ENCODE measurements around the gene AP3M1. TPM values are rescaled to one million over a fixed set of nuclear protein-coding genes. Genes with fewer than 3 reads are reported as not detected.

Gene AP3M1
- total RNA-seq, 6 experiments from 2014 or later, result 16.2 to 22.4 (median 19.9) TPM

- 19% methylated on average over 10 of the region's 10 CpGs for WGBS (ENCODE audit: insufficient coverage, low coverage, low lambda C conversion rate, missing lambda C conversion rate)
- Histone ChIP-seq H3K4me1 (peaks cover 0 to 45% (median 9%) of the 10 kb centered on the region in 4 donors), H3K4me3 (peak overlapping the region; percentile 70 to 83 (median 83)), H3K9me3 (no peaks in the 10 kb centered on the region), H3K27me3 (no peaks in the 10 kb centered on the region), H3K27ac (peak overlapping the region; percentile 92 to 98 (median 96)), H3K36me3 (no peaks in the 10 kb centered on the region)
- intact Hi-C loops (cut with DNase I), result no loop called here
- ATAC-seq (no peak), DNase-seq (no peak)
- TF ChIP-seq CTCF (IDR thresholded peaks at IDR 0.05) (no peak), POLR2A (IDR thresholded peaks at IDR 0.05) (no peak)
Measured at GRCh38 chr10:74175510-74176379, 25.1 kb upstream of the AP3M1 start.

GRCh38 chr10:74174521-74174920, 23.9 kb upstream of the AP3M1 start:
- no peak for DNase-seq
- 17% methylated on average over 3 of the region's 3 CpGs for WGBS (ENCODE audit: insufficient coverage, low coverage, low lambda C conversion rate, missing lambda C conversion rate)
- Histone ChIP-seq H3K27me3 (no peaks in the 10 kb centered on the region), H3K36me3 (no peaks in the 10 kb centered on the region), H3K4me1 (peaks cover 0 to 40% (median 9%) of the 10 kb centered on the region in 4 donors), H3K9me3 (no peaks in the 10 kb centered on the region), H3K4me3 (no peak overlapping the region), H3K27ac (peak overlapping the region; percentile 33 to 98 (median 34))
- peak; percentile 16 to 34 (median 24) for ATAC-seq
- TF ChIP-seq CTCF (IDR thresholded peaks at IDR 0.05) (no peak), POLR2A (IDR thresholded peaks at IDR 0.05) (peak; percentile 48)
- intact Hi-C loops (cut with DNase I), result no loop called here

- no peaks in the 10 kb centered on the region for H3K36me3 ChIP-seq
- intact Hi-C loops (cut with DNase I), result no loop called here
- ATAC-seq (no peak), DNase-seq (no peak)
- TF ChIP-seq POLR2A (IDR thresholded peaks at IDR 0.05), result no peak
- no peak for TF ChIP-seq CTCF (IDR thresholded peaks at IDR 0.05)
- no peaks in the 10 kb centered on the region for H3K27me3 ChIP-seq
- H3K4me1 ChIP-seq, result peaks cover 0 to 27% (median 9%) of the 10 kb centered on the region in 4 donors
- no peaks in the 10 kb centered on the region for H3K9me3 ChIP-seq
- no peak overlapping the region for H3K4me3 ChIP-seq
- H3K27ac ChIP-seq, result no peak overlapping the region
- 84% methylated on average over 2 of the region's 2 CpGs for WGBS (ENCODE audit: insufficient coverage, low coverage, low lambda C conversion rate, missing lambda C conversion rate)
Measured at GRCh38 chr10:74171625-74172024, 21.0 kb upstream of the AP3M1 start.

GRCh38 chr10:74167443-74167842, 16.8 kb upstream of the AP3M1 start:
- no peak for TF ChIP-seq CTCF (IDR thresholded peaks at IDR 0.05)
- TF ChIP-seq POLR2A (IDR thresholded peaks at IDR 0.05), result no peak
- no peak overlapping the region for H3K27ac ChIP-seq
- no peaks in the 10 kb centered on the region for H3K9me3 ChIP-seq
- intact Hi-C loops (cut with DNase I), result no loop called here
- no CpG with 5 or more reads among the region's 1 CpG for WGBS (ENCODE audit: insufficient coverage, low coverage, low lambda C conversion rate, missing lambda C conversion rate)
- no peaks in the 10 kb centered on the region for H3K4me1 ChIP-seq
- DNase-seq, result no peak
- H3K4me3 ChIP-seq, result no peak overlapping the region
- no peaks in the 10 kb centered on the region for H3K27me3 ChIP-seq
- H3K36me3 ChIP-seq, result no peaks in the 10 kb centered on the region
- ATAC-seq, result no peak
